Measurements from ENCODE around the gene TNS3. TPM values are rescaled to one million over a fixed set of nuclear protein-coding genes. Genes with fewer than 3 reads are reported as not detected.

The TNS3 gene
- total and polyA plus RNA-seq, 2 donors (not counting 3 experiments of a cell fraction or from before 2014, with no cell fraction given) = 10.4 to 45.1 TPM

DNA sequence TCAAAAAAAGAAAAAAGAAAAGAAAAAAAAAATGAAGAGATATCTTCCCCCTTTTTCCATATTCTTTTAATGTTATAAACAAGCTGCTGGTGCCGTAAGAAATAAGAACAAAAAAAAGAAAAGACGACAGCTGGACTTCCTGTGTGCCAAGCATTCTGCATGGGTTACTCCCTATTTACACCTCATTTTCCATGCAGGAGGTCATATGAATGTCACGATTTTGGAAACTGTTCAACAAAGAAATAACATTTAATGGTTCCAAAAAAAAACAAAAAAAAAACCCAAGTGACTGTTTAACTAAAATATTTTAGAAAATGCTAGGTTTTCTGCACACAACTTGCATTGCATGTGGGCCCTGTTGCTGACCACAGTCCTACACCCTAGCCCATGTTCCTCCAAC, 159.3 kb downstream of the TNS3 start:
- Histone ChIP-seq H3K4me1 (ENCODE audit: control insufficient read depth, extremely low read depth, insufficient read depth, low read length) (peaks cover 6% of the 10 kb centered on the region), H3K9me1 (replicated peaks; ENCODE audit: control insufficient read depth, extremely low read depth, insufficient read depth, low read length) (no peaks in the 10 kb centered on the region), H3K9ac (replicated peaks; ENCODE audit: extremely low read depth, insufficient read depth, low read length) (no peak overlapping the region), H3K4me3 (replicated peaks in 1 of 3; ENCODE audit: insufficient read depth in 1 of 3, low read depth in 1 of 3, low read length in 3 of 3) (no peak overlapping the region), H3K27ac (ENCODE audit: insufficient read depth, low read depth, low read length) (no peak overlapping the region), H3K36me3 (ENCODE audit: control insufficient read depth in 2 of 2, extremely low read depth in 1 of 2, insufficient read depth in 2 of 2, low read length in 2 of 2) (peaks cover 0 to 6% of the 10 kb centered on the region in 2 experiments), H2AFZ (ENCODE audit: low read depth, low read length) (no peak overlapping the region), H3K79me2 (ENCODE audit: control insufficient read depth, insufficient read depth, low read length) (no peaks in the 10 kb centered on the region), H4K20me1 (replicated peaks; ENCODE audit: control insufficient read depth, extremely low read depth, insufficient read depth, low read length) (no peaks in the 10 kb centered on the region), H3K4me2 (ENCODE audit: insufficient read depth, low read length) (no peak overlapping the region), H3K9me3 (replicated peaks; ENCODE audit: control insufficient read depth, insufficient read depth, low read length) (no peaks in the 10 kb centered on the region), H3K27me3 (ENCODE audit: control insufficient read depth in 2 of 2, insufficient read depth in 2 of 2, low read length in 2 of 2) (no peaks in the 10 kb centered on the region)
- intact Hi-C loops (cut with micrococcal nuclease) (no loop called here), dilution Hi-C loops (cut with MboI; ENCODE audit: extremely low pct_ligation_motif_present, low sequenced_read_pairs) (no loop called here)
- BruUV-seq (replicated peaks) = no TSS peak
- POLR2A ChIA-PET = no interaction called here
- CTCF ChIA-PET = interaction anchor here (2.6 to 3.3 kb wide), 2 partner anchors 13 to 156 kb away, joined by 10 to 14 read pairs; no protein-coding TSS in a partner anchor
- FAIRE-seq (no peak), DNase-seq (ENCODE audit: low read depth, low spot score) (no peak)
- no peak for TF ChIP-seq FOS (IDR thresholded peaks at IDR 0.05; ENCODE audit: borderline replicate concordance, insufficient read depth, low read length)
- no peak for TF ChIP-seq POLR2A (IDR thresholded peaks at IDR 0.05; ENCODE audit: low read depth, low read length)
- TF ChIP-seq, protein P1, sequence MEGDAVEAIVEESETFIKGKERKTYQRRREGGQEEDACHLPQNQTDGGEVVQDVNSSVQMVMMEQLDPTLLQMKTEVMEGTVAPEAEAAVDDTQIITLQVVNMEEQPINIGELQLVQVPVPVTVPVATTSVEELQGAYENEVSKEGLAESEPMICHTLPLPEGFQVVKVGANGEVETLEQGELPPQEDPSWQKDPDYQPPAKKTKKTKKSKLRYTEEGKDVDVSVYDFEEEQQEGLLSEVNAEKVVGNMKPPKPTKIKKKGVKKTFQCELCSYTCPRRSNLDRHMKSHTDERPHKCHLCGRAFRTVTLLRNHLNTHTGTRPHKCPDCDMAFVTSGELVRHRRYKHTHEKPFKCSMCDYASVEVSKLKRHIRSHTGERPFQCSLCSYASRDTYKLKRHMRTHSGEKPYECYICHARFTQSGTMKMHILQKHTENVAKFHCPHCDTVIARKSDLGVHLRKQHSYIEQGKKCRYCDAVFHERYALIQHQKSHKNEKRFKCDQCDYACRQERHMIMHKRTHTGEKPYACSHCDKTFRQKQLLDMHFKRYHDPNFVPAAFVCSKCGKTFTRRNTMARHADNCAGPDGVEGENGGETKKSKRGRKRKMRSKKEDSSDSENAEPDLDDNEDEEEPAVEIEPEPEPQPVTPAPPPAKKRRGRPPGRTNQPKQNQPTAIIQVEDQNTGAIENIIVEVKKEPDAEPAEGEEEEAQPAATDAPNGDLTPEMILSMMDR (IDR thresholded peaks at IDR 0.05; ENCODE audit: extremely low read depth in 1 of 2, insufficient read depth in 1 of 2, low read depth in 1 of 2, low read length in 2 of 2) = no peak
- no peak for TF ChIP-seq MAX (IDR thresholded peaks at IDR 0.05; ENCODE audit: insufficient read depth, insufficient read length)
- no peak for TF ChIP-seq POLR2AphosphoS5 (IDR thresholded peaks at IDR 0.05; ENCODE audit: insufficient read depth, low read depth, low read length)
- TF ChIP-seq GATA2 (IDR thresholded peaks at IDR 0.05; ENCODE audit: insufficient read depth, insufficient read length, low read depth, low read length) = no peak
- TF ChIP-seq MYC (IDR thresholded peaks at IDR 0.05; ENCODE audit: low read depth, low read length) = no peak
- TF ChIP-seq JUN (IDR thresholded peaks at IDR 0.05; ENCODE audit: borderline replicate concordance, insufficient read depth, insufficient read length, low read depth) = no peak
- no peak for TF ChIP-seq EZH2 (IDR thresholded peaks at IDR 0.05; ENCODE audit: borderline replicate concordance, low read depth, low read length, severe bottlenecking)

All from endothelial cell of umbilical vein (primary cell).